Panc1 (cell line): ENCODE data around the gene BEGAIN. TPM values are rescaled to one million over a fixed set of nuclear protein-coding genes. Genes with fewer than 3 reads are reported as not detected.

Source experiments
- ATAC-seq: fragments of 200-7000 bp; cut with Tn5 transposase; 2 replicates; pipeline ENCODE4 v1.9.1; 2020; ENCODE audit warnings: mild to moderate bottlenecking, moderate library complexity
- BruUV-seq: library from RNA; stranded (reverse); fragments of 400-500 nt; replicated peaks from 2 replicates; lab custom pipeline; 2021; lab: Mats Ljungman, UMichigan
- CTCF ChIA-PET: fragments of 300-600 bp; sonication (Branson Sonifier 250); formaldehyde crosslinking; loops from one replicate; lab custom pipeline; 2022; ENCODE audit warnings: antibody characterized with exemption; lab: Charles Lee
- POLR2A ChIA-PET: fragments of 300-600 bp; sonication (Branson Sonifier 250); formaldehyde crosslinking; loops from one replicate; lab custom pipeline; 2022; ENCODE audit warnings: antibody characterized with exemption; lab: Charles Lee
- DNase-seq: peaks from one replicate; pipeline ENCODE4 v3.0.0-alpha.2; 2010; ENCODE audit warnings: low read depth, low spot score
- H3K27ac ChIP-seq: 2 replicates; pipeline ENCODE4 v1.5.1; 2011; ENCODE audit warnings: mild to moderate bottlenecking, low read length, inconsistent platforms
- H3K27me3 ChIP-seq: fragments of 200-500 bp; sonication (Bioruptor generic); 2 replicates; pipeline ENCODE4 v1.6.0; 2014; ENCODE audit warnings: low read length, inconsistent platforms; ENCODE audit not compliant: control insufficient read depth, insufficient read depth
- H3K36me3 ChIP-seq: fragments of 200-500 bp; sonication (Bioruptor generic); 2 replicates; pipeline ENCODE4 v1.5.1; 2014; ENCODE audit warnings: inconsistent platforms, mild to moderate bottlenecking, low read length, moderate library complexity; ENCODE audit not compliant: control insufficient read depth, insufficient read depth
- H3K4me1 ChIP-seq: 2 replicates; pipeline ENCODE4 v1.5.1; 2011; ENCODE audit warnings: inconsistent platforms, mild to moderate bottlenecking, low read length, moderate library complexity; ENCODE audit not compliant: control insufficient read depth, insufficient read depth
- H3K4me3 ChIP-seq, 2 experiments: 2 replicates each; pipeline ENCODE4 v1.5.1; 2011 to 2012; ENCODE audit warnings: low read depth in 2 of 2, low read length in 2 of 2, mild to moderate bottlenecking in 2 of 2, inconsistent platforms in 1 of 2, moderate library complexity in 1 of 2
- H3K9me3 ChIP-seq: fragments of 200-500 bp; sonication (Bioruptor generic); 2 replicates; pipeline ENCODE4 v1.5.1; 2014; ENCODE audit warnings: low read depth, mild to moderate bottlenecking, inconsistent platforms, low read length, moderate library complexity; ENCODE audit not compliant: control insufficient read depth, insufficient read depth
- POLR2AphosphoS5 ChIP-seq: IDR thresholded peaks from 2 replicates; pipeline ENCODE4 v1.6.1; 2012; ENCODE audit warnings: mild to moderate bottlenecking, low read depth, low read length, moderate library complexity
- SIN3A ChIP-seq: IDR thresholded peaks from 2 replicates; pipeline ENCODE4 v1.6.1; 2012; ENCODE audit warnings: low read depth, mild to moderate bottlenecking, low read length, moderate library complexity, borderline replicate concordance; ENCODE audit not compliant: insufficient read depth
- TCF7L2 ChIP-seq: IDR thresholded peaks from 2 replicates; pipeline ENCODE4 v1.6.1; 2011; ENCODE audit warnings: mild to moderate bottlenecking, low read depth, low read length, inconsistent platforms
- in situ Hi-C: cut with HindIII; loops from 2 replicates; pipeline ENCODE4 v1.10.0; 2016; ENCODE audit warnings: low sequenced_read_pairs, low pct_unique_long_range_greater_than_20kb
- intact Hi-C: fragments of 100-400 bp; cut with micrococcal nuclease; formaldehyde crosslinking; loops from one replicate; pipeline ENCODE4 v1.10.0; 2022; ENCODE audit not compliant: unreplicated experiment
- total RNA-seq: library from RNA; stranded (reverse); gene quantifications from one replicate; pipeline ENCODE4 v1.2.1, GENCODE V29; 2021; ENCODE audit not compliant: unreplicated experiment
- TF ChIP-seq, protein P1 (sequence below): fragments of 450-650 bp; IDR thresholded peaks from 2 replicates; pipeline ENCODE4 v1.5.1; 2017; ENCODE audit warnings: mild to moderate bottlenecking
- TF ChIP-seq, protein P2 (sequence below), 2 experiments: IDR thresholded peaks; 2 replicates each; pipeline ENCODE4 v1.6.1; 2011 to 2012; ENCODE audit warnings: low read depth in 2 of 2, control low read depth in 1 of 2, low read length in 1 of 2, mild to moderate bottlenecking in 1 of 2, moderate library complexity in 1 of 2; ENCODE audit not compliant: insufficient read depth in 1 of 2

BEGAIN gene
- total RNA-seq, 1 experiment from 2014 or later = 26.5 TPM

DNA sequence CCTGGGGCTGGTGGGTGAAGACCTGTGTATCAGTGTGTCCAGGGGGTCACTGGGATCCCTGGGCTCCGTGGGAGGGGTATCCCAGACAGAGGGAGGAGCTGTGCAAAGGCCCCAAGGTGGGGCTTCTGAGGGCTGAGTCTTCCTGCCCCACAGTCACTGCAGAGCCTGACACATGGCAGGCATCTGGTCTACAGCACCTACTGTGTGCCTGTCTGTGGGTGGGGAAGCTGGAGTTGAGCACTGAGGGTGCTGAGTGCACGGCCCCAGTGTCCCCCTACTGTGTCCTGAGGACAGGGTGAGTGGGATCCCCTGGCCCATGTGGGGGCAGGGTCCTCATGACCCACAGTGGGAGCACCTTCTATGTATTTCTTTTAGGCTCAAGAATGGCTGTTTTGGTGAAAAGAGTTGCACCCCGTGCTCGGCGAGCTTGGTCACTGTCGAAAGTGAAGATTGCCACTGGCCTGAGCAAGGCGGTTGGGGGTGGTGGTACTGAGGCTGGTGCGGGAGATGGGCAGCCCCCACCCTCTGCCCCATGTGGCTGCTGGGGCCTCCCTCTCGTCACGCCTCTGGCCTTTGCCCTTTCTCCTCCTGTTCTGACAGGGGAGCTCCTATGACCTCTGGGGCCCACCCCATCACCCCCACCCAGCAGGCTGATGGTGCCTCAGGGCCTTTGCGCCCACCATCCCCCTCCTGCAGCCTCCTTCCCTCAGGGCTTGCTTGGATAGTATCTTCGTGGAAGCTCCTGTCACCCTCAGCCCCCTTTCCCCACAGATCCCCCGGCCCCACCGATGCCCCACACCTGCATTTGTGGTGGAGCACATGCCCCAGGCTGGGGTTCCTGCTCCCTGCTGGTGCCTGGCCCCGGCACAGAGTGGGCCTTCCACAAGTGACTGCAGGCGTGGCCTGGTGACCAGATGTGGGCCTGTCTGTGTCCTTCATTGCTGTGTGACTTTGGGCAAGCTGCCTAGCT, 55.8 kb downstream of the BEGAIN start:
- Histone ChIP-seq H3K9me3 (no peaks in the 10 kb centered on the region), H3K27me3 (no peaks in the 10 kb centered on the region), H3K4me3 (no peak overlapping the region), H3K4me1 (peaks cover 31% of the 10 kb centered on the region), H3K36me3 (no peaks in the 10 kb centered on the region), H3K27ac (peak overlapping the region; percentile 44; the same call in 1 of the 2 replicates)
- in situ Hi-C loops (no loop called here), intact Hi-C loops (no loop called here)
- ATAC-seq = no peak
- no peak for DNase-seq
- BruUV-seq = no TSS peak
- CTCF ChIA-PET = no interaction called here
- TF ChIP-seq, protein P1, sequence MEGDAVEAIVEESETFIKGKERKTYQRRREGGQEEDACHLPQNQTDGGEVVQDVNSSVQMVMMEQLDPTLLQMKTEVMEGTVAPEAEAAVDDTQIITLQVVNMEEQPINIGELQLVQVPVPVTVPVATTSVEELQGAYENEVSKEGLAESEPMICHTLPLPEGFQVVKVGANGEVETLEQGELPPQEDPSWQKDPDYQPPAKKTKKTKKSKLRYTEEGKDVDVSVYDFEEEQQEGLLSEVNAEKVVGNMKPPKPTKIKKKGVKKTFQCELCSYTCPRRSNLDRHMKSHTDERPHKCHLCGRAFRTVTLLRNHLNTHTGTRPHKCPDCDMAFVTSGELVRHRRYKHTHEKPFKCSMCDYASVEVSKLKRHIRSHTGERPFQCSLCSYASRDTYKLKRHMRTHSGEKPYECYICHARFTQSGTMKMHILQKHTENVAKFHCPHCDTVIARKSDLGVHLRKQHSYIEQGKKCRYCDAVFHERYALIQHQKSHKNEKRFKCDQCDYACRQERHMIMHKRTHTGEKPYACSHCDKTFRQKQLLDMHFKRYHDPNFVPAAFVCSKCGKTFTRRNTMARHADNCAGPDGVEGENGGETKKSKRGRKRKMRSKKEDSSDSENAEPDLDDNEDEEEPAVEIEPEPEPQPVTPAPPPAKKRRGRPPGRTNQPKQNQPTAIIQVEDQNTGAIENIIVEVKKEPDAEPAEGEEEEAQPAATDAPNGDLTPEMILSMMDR = no peak
- TF ChIP-seq TCF7L2 (no peak), POLR2AphosphoS5 (no peak)
- POLR2A ChIA-PET = no interaction called here

DNA sequence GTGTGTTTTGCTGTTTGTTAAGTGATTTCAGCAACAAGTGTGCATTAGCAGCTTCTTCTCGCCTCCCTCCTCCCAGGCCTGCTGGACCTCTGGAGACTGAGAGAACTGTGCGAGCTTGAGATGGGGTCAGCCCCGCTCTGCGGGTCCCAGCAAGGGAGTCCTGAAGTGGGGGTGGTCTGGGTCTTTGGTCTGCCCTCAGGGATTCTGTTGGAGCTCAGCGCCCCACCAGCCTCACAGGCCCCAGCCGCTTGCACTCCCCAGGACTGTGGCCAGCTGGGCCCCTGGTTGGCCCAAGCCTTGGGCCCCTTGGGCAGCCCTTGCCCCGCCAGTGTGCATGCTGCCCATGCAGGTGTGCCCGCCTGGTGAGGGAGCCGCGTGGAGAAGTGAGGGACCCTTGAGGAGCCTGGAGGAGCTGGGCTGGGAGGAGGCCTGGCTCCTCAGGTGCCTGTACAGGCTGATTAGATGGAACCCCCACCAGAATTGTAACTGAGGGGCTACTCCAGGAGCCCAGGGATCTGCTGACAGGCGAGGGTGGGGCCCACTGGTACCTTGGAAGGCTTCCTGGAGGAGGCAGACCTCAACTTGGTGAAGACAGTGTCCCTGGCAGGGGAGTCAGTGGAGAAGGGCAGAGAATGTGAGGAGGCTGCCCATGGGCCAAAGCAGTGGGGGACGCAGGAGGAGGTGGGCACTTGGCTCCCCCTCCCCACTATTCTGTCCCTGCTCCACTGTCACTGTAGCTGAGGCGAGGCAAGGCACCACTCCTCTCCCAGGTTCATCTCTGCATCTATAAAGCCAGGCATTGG, 56.7 kb downstream of the BEGAIN start:
- TF ChIP-seq SIN3A = no peak
- TF ChIP-seq POLR2AphosphoS5 = no peak
- TF ChIP-seq, protein P2, sequence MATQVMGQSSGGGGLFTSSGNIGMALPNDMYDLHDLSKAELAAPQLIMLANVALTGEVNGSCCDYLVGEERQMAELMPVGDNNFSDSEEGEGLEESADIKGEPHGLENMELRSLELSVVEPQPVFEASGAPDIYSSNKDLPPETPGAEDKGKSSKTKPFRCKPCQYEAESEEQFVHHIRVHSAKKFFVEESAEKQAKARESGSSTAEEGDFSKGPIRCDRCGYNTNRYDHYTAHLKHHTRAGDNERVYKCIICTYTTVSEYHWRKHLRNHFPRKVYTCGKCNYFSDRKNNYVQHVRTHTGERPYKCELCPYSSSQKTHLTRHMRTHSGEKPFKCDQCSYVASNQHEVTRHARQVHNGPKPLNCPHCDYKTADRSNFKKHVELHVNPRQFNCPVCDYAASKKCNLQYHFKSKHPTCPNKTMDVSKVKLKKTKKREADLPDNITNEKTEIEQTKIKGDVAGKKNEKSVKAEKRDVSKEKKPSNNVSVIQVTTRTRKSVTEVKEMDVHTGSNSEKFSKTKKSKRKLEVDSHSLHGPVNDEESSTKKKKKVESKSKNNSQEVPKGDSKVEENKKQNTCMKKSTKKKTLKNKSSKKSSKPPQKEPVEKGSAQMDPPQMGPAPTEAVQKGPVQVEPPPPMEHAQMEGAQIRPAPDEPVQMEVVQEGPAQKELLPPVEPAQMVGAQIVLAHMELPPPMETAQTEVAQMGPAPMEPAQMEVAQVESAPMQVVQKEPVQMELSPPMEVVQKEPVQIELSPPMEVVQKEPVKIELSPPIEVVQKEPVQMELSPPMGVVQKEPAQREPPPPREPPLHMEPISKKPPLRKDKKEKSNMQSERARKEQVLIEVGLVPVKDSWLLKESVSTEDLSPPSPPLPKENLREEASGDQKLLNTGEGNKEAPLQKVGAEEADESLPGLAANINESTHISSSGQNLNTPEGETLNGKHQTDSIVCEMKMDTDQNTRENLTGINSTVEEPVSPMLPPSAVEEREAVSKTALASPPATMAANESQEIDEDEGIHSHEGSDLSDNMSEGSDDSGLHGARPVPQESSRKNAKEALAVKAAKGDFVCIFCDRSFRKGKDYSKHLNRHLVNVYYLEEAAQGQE (IDR thresholded peaks at IDR 0.05; ENCODE audit: insufficient read depth in 1 of 2, low read depth in 2 of 2, low read length in 1 of 2) = no peak
- TF ChIP-seq, protein P1 = no peak
- TF ChIP-seq TCF7L2 = no peak
- intact Hi-C loops = no loop called here
- DNase-seq = no peak
- BruUV-seq = no TSS peak
- H3K27ac ChIP-seq = no peak overlapping the region
- H3K4me1 ChIP-seq = peaks cover 26% of the 10 kb centered on the region
- ChIA-PET POLR2A (no interaction called here), CTCF (no interaction called here)
- H3K36me3 ChIP-seq = no peaks in the 10 kb centered on the region
- ATAC-seq = no peak
- H3K27me3 ChIP-seq = no peaks in the 10 kb centered on the region
- in situ Hi-C loops = no loop called here
- H3K4me3 ChIP-seq = no peak overlapping the region
- H3K9me3 ChIP-seq = no peaks in the 10 kb centered on the region
